ENCODE data around the gene SLC12A4. TPM values are rescaled to one million over a fixed set of nuclear protein-coding genes. Genes with fewer than 3 reads are reported as not detected.

SLC12A4 gene
- polyA plus RNA-seq, 1 donor (not counting 4 experiments of a cell fraction or from before 2014, with no cell fraction given): 59.3 TPM

- H4K20me1 ChIP-seq (ENCODE audit: control insufficient read depth, extremely low read depth, insufficient read depth, low read length): peaks cover 22% of the 10 kb centered on the region
- H3K9me1 ChIP-seq (ENCODE audit: control insufficient read depth, extremely low read depth, insufficient read depth, low read length): peaks cover 11% of the 10 kb centered on the region
These were observed 48.7 kb downstream of the SLC12A4 start for GRCh38 chr16:67919622-67920221.

GRCh38 chr16:67917852-67918236, 50.6 kb downstream of the SLC12A4 start:
- peaks cover 11% of the 10 kb centered on the region for H3K9me1 ChIP-seq (ENCODE audit: control insufficient read depth, extremely low read depth, insufficient read depth, low read length)
- H3K9ac ChIP-seq (ENCODE audit: control insufficient read depth, extremely low read depth, insufficient read depth, low read length): no peak overlapping the region
- peaks cover 32% of the 10 kb centered on the region for H3K4me1 ChIP-seq (ENCODE audit: control insufficient read depth, extremely low read depth, insufficient read depth, low read length)
- no peak overlapping the region for H2AFZ ChIP-seq (ENCODE audit: control insufficient read depth, low read length)
- no peaks in the 10 kb centered on the region for H3K9me3 ChIP-seq (ENCODE audit: control insufficient read depth, low read depth, low read length)
- peaks cover 17% of the 10 kb centered on the region for H4K20me1 ChIP-seq (ENCODE audit: control insufficient read depth, extremely low read depth, insufficient read depth, low read length)
- DNase-seq (ENCODE audit: low read depth, low spot score): peak; percentile 68
- no peaks in the 10 kb centered on the region for H3K27me3 ChIP-seq (ENCODE audit: control insufficient read depth, extremely low read depth, insufficient read depth, low read length)
- H3K4me3 ChIP-seq (ENCODE audit: control insufficient read depth in 2 of 3, extremely low read depth in 1 of 3, insufficient read depth in 2 of 3, low read depth in 1 of 3, low read length in 3 of 3): no peak overlapping the region
- TF ChIP-seq CTCF (optimal IDR thresholded peaks at IDR 0.05 in 1 of 3, IDR thresholded peaks at IDR 0.05 in 1 of 3, conservative IDR thresholded peaks at IDR 0.05 in 1 of 3; ENCODE audit: extremely low read depth in 1 of 3, insufficient read depth in 2 of 3, low read length in 3 of 3) (no peak), EZH2 (IDR thresholded peaks at IDR 0.05; ENCODE audit: low read length) (no peak)
- H3K4me2 ChIP-seq (ENCODE audit: control insufficient read depth, extremely low read depth, insufficient read depth, low read depth, low read length): peak overlapping the region; percentile 3
- dilution Hi-C loops (cut with MboI; ENCODE audit: extremely low pct_ligation_motif_present, low sequenced_read_pairs): no loop called here
- peaks cover 4 to 8% of the 10 kb centered on the region in 2 experiments for H3K36me3 ChIP-seq (ENCODE audit: control insufficient read depth in 2 of 2, extremely low read depth in 1 of 2, insufficient read depth in 2 of 2, low read length in 2 of 2)
- FAIRE-seq: peak; percentile 100
- peaks cover 6% of the 10 kb centered on the region for H3K79me2 ChIP-seq (ENCODE audit: control insufficient read depth, insufficient read depth, low read length)
- H3K27ac ChIP-seq (ENCODE audit: control insufficient read depth, insufficient read depth, low read length): peak overlapping the region; percentile 10

More at GRCh38 chr16:67919622-67920221, 48.7 kb downstream of the SLC12A4 start:
- Histone ChIP-seq H3K27me3 (ENCODE audit: control insufficient read depth, extremely low read depth, insufficient read depth, low read length) (no peaks in the 10 kb centered on the region), H3K9me3 (ENCODE audit: control insufficient read depth, low read depth, low read length) (no peaks in the 10 kb centered on the region), H3K4me2 (ENCODE audit: control insufficient read depth, extremely low read depth, insufficient read depth, low read depth, low read length) (no peak overlapping the region), H3K27ac (ENCODE audit: control insufficient read depth, insufficient read depth, low read length) (no peak overlapping the region), H3K4me3 (ENCODE audit: control insufficient read depth in 2 of 3, extremely low read depth in 1 of 3, insufficient read depth in 2 of 3, low read depth in 1 of 3, low read length in 3 of 3) (no peak overlapping the region), H3K36me3 (ENCODE audit: control insufficient read depth in 2 of 2, extremely low read depth in 1 of 2, insufficient read depth in 2 of 2, low read length in 2 of 2) (peaks cover 5 to 8% of the 10 kb centered on the region in 2 experiments), H3K9ac (ENCODE audit: control insufficient read depth, extremely low read depth, insufficient read depth, low read length) (no peak overlapping the region), H3K4me1 (ENCODE audit: control insufficient read depth, extremely low read depth, insufficient read depth, low read length) (peaks cover 40% of the 10 kb centered on the region), H3K79me2 (ENCODE audit: control insufficient read depth, insufficient read depth, low read length) (peaks cover 6% of the 10 kb centered on the region), H2AFZ (ENCODE audit: control insufficient read depth, low read length) (no peak overlapping the region)
- dilution Hi-C loops (cut with MboI; ENCODE audit: extremely low pct_ligation_motif_present, low sequenced_read_pairs): no loop called here
- no peak for FAIRE-seq
- DNase-seq (ENCODE audit: low read depth, low spot score): no peak
- TF ChIP-seq EZH2 (IDR thresholded peaks at IDR 0.05; ENCODE audit: low read length) (no peak), CTCF (optimal IDR thresholded peaks at IDR 0.05 in 1 of 3, IDR thresholded peaks at IDR 0.05 in 1 of 3, conservative IDR thresholded peaks at IDR 0.05 in 1 of 3; ENCODE audit: extremely low read depth in 1 of 3, insufficient read depth in 2 of 3, low read length in 3 of 3) (no peak)

Data from keratinocyte (primary cell).